PFSK-1 (cell line): ENCODE results near the gene ROBO1.

Experiments
- REST ChIP-seq, 2 experiments: IDR thresholded peaks; 2 replicates each; pipeline versions ENCODE4 v1.6.1 to v1.8.0; 2011 to 2012; ENCODE audit warnings: low read depth in 2 of 2, low read length in 2 of 2, control low read depth in 1 of 2, inconsistent platforms in 1 of 2, mild to moderate bottlenecking in 1 of 2, moderate library complexity in 1 of 2; ENCODE audit not compliant: insufficient read depth in 1 of 2
- SIN3A ChIP-seq: IDR thresholded peaks from 2 replicates; pipeline ENCODE4 v1.6.1; 2012; ENCODE audit warnings: mild to moderate bottlenecking, low read length, moderate library complexity, borderline replicate concordance; ENCODE audit not compliant: insufficient read depth
- TAF1 ChIP-seq: IDR thresholded peaks from 2 replicates; pipeline ENCODE4 v1.6.1; 2012; ENCODE audit warnings: low read length, control low read depth, borderline replicate concordance; ENCODE audit not compliant: insufficient read depth

DNA sequence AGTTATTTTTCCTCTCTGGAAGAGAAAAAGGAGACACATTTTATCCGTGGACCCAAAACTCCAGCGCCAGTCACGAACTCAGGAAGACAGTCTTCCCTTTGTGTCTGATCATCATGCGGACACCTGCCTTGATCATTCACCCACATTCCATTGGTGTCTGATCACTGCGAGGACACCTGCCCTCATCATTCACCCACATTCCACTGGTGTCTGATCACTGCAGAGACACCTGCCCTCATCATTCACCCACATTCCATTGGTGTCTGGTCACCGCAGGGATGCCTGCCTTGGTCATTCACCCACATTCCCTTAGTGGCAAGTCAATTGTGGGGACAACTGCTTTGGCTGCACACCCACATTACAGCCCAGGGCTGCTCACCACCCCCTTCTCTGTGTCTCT, 148.9 kb downstream of the ROBO1 start:
- no peak for TF ChIP-seq REST (IDR thresholded peaks at IDR 0.05; ENCODE audit: insufficient read depth in 1 of 2, low read depth in 2 of 2, low read length in 2 of 2)
- TF ChIP-seq SIN3A, result no peak
- TF ChIP-seq TAF1, result no peak
